ENCODE measurements around the gene TRABD2B.

The TRABD2B gene

GRCh38 chr1:47859092-47859743 lies 138.0 kb downstream of the TRABD2B start:
- no peak overlapping the region for H3K4me3 ChIP-seq (ENCODE audit: low read length)
- no peak for TF ChIP-seq ZNF274 (IDR thresholded peaks at IDR 0.05; ENCODE audit: low read depth, low read length)

- H3K4me3 ChIP-seq (ENCODE audit: low read length), result no peak overlapping the region
- no peak for TF ChIP-seq ZNF274 (IDR thresholded peaks at IDR 0.05; ENCODE audit: low read depth, low read length)
These were observed 140.2 kb downstream of the TRABD2B start for GRCh38 chr1:47856996-47857395.

- no peak overlapping the region for H3K4me3 ChIP-seq (ENCODE audit: low read length)
- TF ChIP-seq ZNF274 (IDR thresholded peaks at IDR 0.05; ENCODE audit: low read depth, low read length), result no peak
These were observed 142.0 kb downstream of the TRABD2B start for GRCh38 chr1:47855230-47855629.

GRCh38 chr1:47854552-47855144 lies 142.5 kb downstream of the TRABD2B start:
- H3K4me3 ChIP-seq (ENCODE audit: low read length), result no peak overlapping the region
- no peak for TF ChIP-seq ZNF274 (IDR thresholded peaks at IDR 0.05; ENCODE audit: low read depth, low read length)

GRCh38 chr1:47853852-47854251 lies 143.3 kb downstream of the TRABD2B start:
- no peak for TF ChIP-seq ZNF274 (IDR thresholded peaks at IDR 0.05; ENCODE audit: low read depth, low read length)
- no peak overlapping the region for H3K4me3 ChIP-seq (ENCODE audit: low read length)

GRCh38 chr1:47853059-47853458 lies 144.1 kb downstream of the TRABD2B start:
- H3K4me3 ChIP-seq (ENCODE audit: low read length), result no peak overlapping the region
- no peak for TF ChIP-seq ZNF274 (IDR thresholded peaks at IDR 0.05; ENCODE audit: low read depth, low read length)

GRCh38 chr1:47852006-47852718 lies 145.0 kb downstream of the TRABD2B start:
- TF ChIP-seq ZNF274 (IDR thresholded peaks at IDR 0.05; ENCODE audit: low read depth, low read length), result no peak
- no peak overlapping the region for H3K4me3 ChIP-seq (ENCODE audit: low read length)

- H3K4me3 ChIP-seq (ENCODE audit: low read length), result no peak overlapping the region
- TF ChIP-seq ZNF274 (IDR thresholded peaks at IDR 0.05; ENCODE audit: low read depth, low read length), result no peak
These were observed 146.7 kb downstream of the TRABD2B start for GRCh38 chr1:47850451-47850850.

- no peak overlapping the region for H3K4me3 ChIP-seq (ENCODE audit: low read length)
- TF ChIP-seq ZNF274 (IDR thresholded peaks at IDR 0.05; ENCODE audit: low read depth, low read length), result no peak
These were observed 147.5 kb downstream of the TRABD2B start for GRCh38 chr1:47849591-47850261.

- no peak overlapping the region for H3K4me3 ChIP-seq (ENCODE audit: low read length)
- TF ChIP-seq ZNF274 (IDR thresholded peaks at IDR 0.05; ENCODE audit: low read depth, low read length), result no peak
These were observed 148.1 kb downstream of the TRABD2B start for GRCh38 chr1:47849005-47849521.

- TF ChIP-seq ZNF274 (IDR thresholded peaks at IDR 0.05; ENCODE audit: low read depth, low read length), result no peak
- no peak overlapping the region for H3K4me3 ChIP-seq (ENCODE audit: low read length)
These were observed 149.4 kb downstream of the TRABD2B start for GRCh38 chr1:47847763-47848162.

- no peak overlapping the region for H3K4me3 ChIP-seq (ENCODE audit: low read length)
- TF ChIP-seq ZNF274 (IDR thresholded peaks at IDR 0.05; ENCODE audit: low read depth, low read length), result no peak
These were observed 152.6 kb downstream of the TRABD2B start for GRCh38 chr1:47844558-47844955.

- H3K4me3 ChIP-seq (ENCODE audit: low read length), result no peak overlapping the region
- TF ChIP-seq ZNF274 (IDR thresholded peaks at IDR 0.05; ENCODE audit: low read depth, low read length), result no peak
These were observed 153.2 kb downstream of the TRABD2B start for GRCh38 chr1:47843781-47844557.

- H3K4me3 ChIP-seq (ENCODE audit: low read length), result no peak overlapping the region
- no peak for TF ChIP-seq ZNF274 (IDR thresholded peaks at IDR 0.05; ENCODE audit: low read depth, low read length)
These were observed 154.1 kb downstream of the TRABD2B start for GRCh38 chr1:47843059-47843458.
